ENCODE data around the gene TRIM54.
A peak's percentile ranks its signal among the peaks of the same experiment; 100 is the strongest.

Gene TRIM54

DNA sequence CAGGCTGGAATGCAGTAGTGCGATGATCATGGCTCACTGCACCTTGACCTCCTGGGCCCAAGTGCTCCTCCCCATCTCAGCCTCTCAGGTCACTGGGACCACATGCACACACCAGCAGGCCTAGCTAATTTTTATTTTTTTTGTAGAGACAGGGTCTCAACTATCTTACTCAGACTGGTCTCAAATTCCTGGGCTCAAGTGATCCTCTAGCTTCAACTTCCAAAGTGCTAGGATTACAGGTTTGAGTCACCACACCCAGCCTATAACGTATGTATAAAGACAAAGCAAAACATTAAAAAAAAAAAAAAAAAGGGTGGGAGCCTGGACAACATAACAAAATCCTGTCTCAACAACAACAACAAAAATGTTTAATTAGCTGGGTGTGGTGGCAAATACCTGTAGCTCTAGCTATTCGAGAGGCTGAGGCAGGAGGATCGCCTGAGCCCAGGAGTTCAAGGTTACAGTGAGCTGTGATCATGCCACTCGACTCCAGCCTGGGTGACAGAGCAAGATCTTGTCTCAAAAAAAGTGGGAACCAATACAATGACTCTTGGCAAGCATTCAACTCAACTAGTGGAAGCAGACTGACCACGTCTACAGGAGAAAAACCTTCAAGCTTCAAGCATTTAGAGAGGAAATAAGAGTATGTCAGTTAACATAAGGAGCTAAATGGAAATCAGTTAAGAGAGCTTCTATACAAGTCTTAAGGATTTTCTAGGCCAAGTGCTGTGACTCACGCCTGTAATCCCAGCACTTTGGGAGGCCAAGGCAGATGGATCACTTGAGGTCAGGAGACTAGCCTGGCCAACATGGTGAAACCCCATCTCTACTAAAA, 71.8 kb downstream of the TRIM54 start:
- no peak for DNase-seq (ENCODE audit: extremely low read depth in 1 of 2, low read depth in 1 of 2)

DNA sequence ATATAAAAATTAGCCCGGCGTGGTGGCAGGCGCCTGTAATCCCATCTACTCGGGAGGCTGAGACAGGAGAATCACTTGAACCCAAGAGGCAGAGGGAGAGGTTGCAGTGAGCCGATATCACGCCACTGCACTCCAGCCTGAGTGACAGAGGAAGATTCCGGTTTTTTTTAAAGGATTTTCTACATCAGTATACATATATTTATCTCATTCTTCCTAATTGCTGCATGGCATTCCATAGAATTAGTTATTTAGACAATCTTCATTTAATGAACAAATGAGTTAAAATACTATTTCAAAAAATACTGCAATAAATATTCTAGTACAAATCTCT, 72.3 kb downstream of the TRIM54 start:
- DNase-seq (ENCODE audit: extremely low read depth in 1 of 2, low read depth in 1 of 2): no peak

DNA sequence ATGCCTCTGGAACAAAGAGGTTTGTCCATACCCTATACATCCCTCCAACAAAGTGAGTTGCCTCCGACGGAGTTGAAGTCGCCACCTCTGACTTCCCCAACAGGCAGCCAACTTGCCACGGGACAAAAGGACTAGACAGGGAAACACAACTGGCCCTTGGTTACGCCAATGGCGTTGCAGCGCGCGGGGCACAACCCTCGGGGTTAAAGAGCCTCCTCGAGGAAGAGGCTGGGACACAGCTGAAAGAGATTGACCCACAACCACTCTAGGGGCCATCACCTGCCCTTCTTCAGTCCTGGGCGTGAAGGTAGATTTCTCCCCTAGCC, 73.8 kb downstream of the TRIM54 start:
- peak in 1 of 2 donors; percentile 48 for DNase-seq (ENCODE audit: extremely low read depth in 1 of 2, low read depth in 1 of 2)

- peak; percentile 78 to 90 for DNase-seq (ENCODE audit: extremely low read depth in 1 of 2, low read depth in 1 of 2)
These were observed 74.4 kb downstream of the TRIM54 start, which contains the start of gene GTF3C2 for GRCh38 chr2:27356382-27357181. GTF3C2 (minus strand) TSS chr2:27356764; CDS start chr2:27343554, 13,210 bp downstream.
